Measurements from ENCODE around the gene RPP38.

- TF ChIP-seq HDAC2 (IDR thresholded peaks at IDR 0.05) = no peak
- no peak for TF ChIP-seq POLR2A (IDR thresholded peaks at IDR 0.05; ENCODE audit: low read depth, low read length)
- TF ChIP-seq CREM (IDR thresholded peaks at IDR 0.05; ENCODE audit: low read depth) = no peak
Observed at GRCh38 chr10:15137036-15137359, 39.8 kb downstream of the RPP38 start.
